SK-N-SH treated with all-trans-retinoic acid at 6 μM for 48 hours (cell line): ENCODE measurements around the gene SCARB2.

Experiments used
- ATAC-seq: fragments of 200-7000 bp; cut with Tn5 transposase; 3 replicates; pipeline ENCODE4 v1.9.1; 2020; ENCODE audit warnings: mild to moderate bottlenecking, moderate library complexity
- ARNTL ChIP-seq: fragments of 450-650 bp; formaldehyde crosslinking; IDR thresholded peaks from 2 replicates; pipeline ENCODE4 v1.5.0; 2020; ENCODE audit warnings: low read depth, mild to moderate bottlenecking, moderate library complexity, borderline replicate concordance
- BACH2 ChIP-seq: fragments of 250-450 bp; sonication (Bioruptor Pico); IDR thresholded peaks from 2 replicates; pipeline ENCODE4 v1.9.0; 2021; ENCODE audit warnings: mild to moderate bottlenecking, borderline replicate concordance
- CSDC2 ChIP-seq: fragments of 250-450 bp; sonication (Bioruptor Pico); IDR thresholded peaks from 2 replicates; pipeline ENCODE4 v1.5.0; 2020; ENCODE audit warnings: mild to moderate bottlenecking, moderate library complexity
- ESRRG ChIP-seq: fragments of 250-450 bp; sonication (Bioruptor Pico); IDR thresholded peaks from 2 replicates; pipeline ENCODE4 v1.6.1; 2021; ENCODE audit warnings: mild to moderate bottlenecking
- GLIS3 ChIP-seq: fragments of 250-450 bp; sonication (Bioruptor Pico); IDR thresholded peaks from 2 replicates; pipeline ENCODE4 v1.5.0; 2020; ENCODE audit warnings: mild to moderate bottlenecking, moderate library complexity
- ISL1 ChIP-seq: fragments of 250-450 bp; sonication (Bioruptor Pico); IDR thresholded peaks from 2 replicates; pipeline ENCODE4 v2.1.2; 2022; ENCODE audit warnings: mild to moderate bottlenecking, moderate library complexity
- OSR1 ChIP-seq: fragments of 250-450 bp; sonication (Bioruptor Pico); IDR thresholded peaks from 2 replicates; pipeline ENCODE4 v1.8.0; 2022; ENCODE audit warnings: moderate library complexity, mild to moderate bottlenecking, inconsistent platforms
- PPARA ChIP-seq: fragments of 250-450 bp; sonication (Bioruptor Pico); IDR thresholded peaks from 2 replicates; pipeline ENCODE4 v1.5.0; 2020; ENCODE audit warnings: mild to moderate bottlenecking, borderline replicate concordance
- RARB ChIP-seq: fragments of 250-450 bp; sonication (Bioruptor Pico); IDR thresholded peaks from 2 replicates; pipeline ENCODE4 v1.8.0; 2021; ENCODE audit warnings: mild to moderate bottlenecking, moderate library complexity
- SNAI2 ChIP-seq: fragments of 250-450 bp; sonication (Bioruptor Pico); IDR thresholded peaks from 2 replicates; pipeline ENCODE4 v1.5.0; 2020; ENCODE audit warnings: mild to moderate bottlenecking, moderate library complexity
- TCF4 ChIP-seq: fragments of 250-450 bp; sonication (Bioruptor Pico); IDR thresholded peaks from 2 replicates; pipeline ENCODE4 v1.8.0; 2021; ENCODE audit warnings: mild to moderate bottlenecking, moderate library complexity, borderline replicate concordance
- TOX ChIP-seq: fragments of 250-450 bp; sonication (Bioruptor Pico); IDR thresholded peaks from 2 replicates; pipeline ENCODE4 v1.8.0; 2021; ENCODE audit warnings: mild to moderate bottlenecking, moderate library complexity, borderline replicate concordance
- ZC3H10 ChIP-seq: fragments of 250-450 bp; sonication (Bioruptor Pico); IDR thresholded peaks from 2 replicates; pipeline ENCODE4 v1.5.1; 2021; ENCODE audit warnings: mild to moderate bottlenecking, moderate library complexity
- ZFP3 ChIP-seq: fragments of 250-450 bp; sonication (Bioruptor Pico); IDR thresholded peaks from 2 replicates; pipeline ENCODE4 v1.5.0; 2020; ENCODE audit warnings: mild to moderate bottlenecking, moderate library complexity
- ZFP30 ChIP-seq: fragments of 450-650 bp; formaldehyde crosslinking; IDR thresholded peaks from 2 replicates; pipeline ENCODE4 v1.5.0; 2022; ENCODE audit warnings: mild to moderate bottlenecking, moderate library complexity
- ZNF565 ChIP-seq: fragments of 450-650 bp; formaldehyde crosslinking; conservative IDR thresholded peaks from 2 replicates; pipeline ENCODE4 v1.5.0; 2020; ENCODE audit warnings: low read depth, mild to moderate bottlenecking, moderate library complexity
- ZNF70 ChIP-seq: fragments of 450-650 bp; formaldehyde crosslinking; IDR thresholded peaks from 2 replicates; pipeline ENCODE4 v1.5.0; 2020; ENCODE audit warnings: mild to moderate bottlenecking, moderate library complexity
- ZNF8 ChIP-seq: fragments of 450-650 bp; formaldehyde crosslinking; IDR thresholded peaks from 2 replicates; pipeline ENCODE4 v1.5.0; 2020; ENCODE audit warnings: mild to moderate bottlenecking, moderate library complexity
- TF ChIP-seq, protein P1 (sequence below): fragments of 250-450 bp; sonication (Bioruptor Pico); IDR thresholded peaks from 2 replicates; pipeline ENCODE4 v1.5.0; 2020; ENCODE audit warnings: mild to moderate bottlenecking, moderate library complexity
- TF ChIP-seq, protein P2 (sequence below): fragments of 250-450 bp; sonication (Bioruptor Pico); IDR thresholded peaks from 2 replicates; pipeline ENCODE4 v1.8.0; 2021; ENCODE audit warnings: low read depth, mild to moderate bottlenecking, moderate library complexity, borderline replicate concordance
- TF ChIP-seq, protein P3 (sequence below): fragments of 250-450 bp; sonication (Bioruptor Pico); IDR thresholded peaks from 2 replicates; pipeline ENCODE4 v1.5.1; 2020; ENCODE audit warnings: low read depth, mild to moderate bottlenecking, moderate library complexity
- TF ChIP-seq, protein P4 (sequence below): fragments of 250-450 bp; sonication (Bioruptor Pico); IDR thresholded peaks from 2 replicates; pipeline ENCODE4 v1.5.1; 2021; ENCODE audit warnings: mild to moderate bottlenecking, moderate library complexity
- TF ChIP-seq, protein P5 (sequence below): fragments of 250-450 bp; sonication (Bioruptor Pico); IDR thresholded peaks from 2 replicates; pipeline ENCODE4 v1.8.0; 2020; ENCODE audit warnings: mild to moderate bottlenecking, moderate library complexity, borderline replicate concordance

Gene SCARB2

DNA sequence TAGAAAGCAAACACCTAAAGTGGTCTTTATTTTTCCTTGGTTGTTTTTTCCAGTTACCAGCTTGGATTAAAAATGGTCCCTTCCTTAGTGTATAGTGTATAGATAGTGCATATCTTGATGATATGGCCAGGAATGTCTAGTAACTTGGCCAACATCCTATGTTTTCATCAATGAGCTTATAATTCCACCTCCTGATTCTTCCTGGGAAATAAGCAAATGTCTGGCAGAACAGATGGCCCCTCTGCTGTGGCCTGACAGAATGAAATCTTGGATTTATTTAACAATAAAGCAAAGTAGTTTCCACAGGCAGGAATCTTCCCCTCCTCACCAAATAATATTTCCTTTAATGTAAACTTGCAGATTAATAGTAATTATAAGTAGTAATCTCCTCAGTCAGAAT is 6.1 kb downstream of the SCARB2 start (continued):
- TF ChIP-seq, protein P1, sequence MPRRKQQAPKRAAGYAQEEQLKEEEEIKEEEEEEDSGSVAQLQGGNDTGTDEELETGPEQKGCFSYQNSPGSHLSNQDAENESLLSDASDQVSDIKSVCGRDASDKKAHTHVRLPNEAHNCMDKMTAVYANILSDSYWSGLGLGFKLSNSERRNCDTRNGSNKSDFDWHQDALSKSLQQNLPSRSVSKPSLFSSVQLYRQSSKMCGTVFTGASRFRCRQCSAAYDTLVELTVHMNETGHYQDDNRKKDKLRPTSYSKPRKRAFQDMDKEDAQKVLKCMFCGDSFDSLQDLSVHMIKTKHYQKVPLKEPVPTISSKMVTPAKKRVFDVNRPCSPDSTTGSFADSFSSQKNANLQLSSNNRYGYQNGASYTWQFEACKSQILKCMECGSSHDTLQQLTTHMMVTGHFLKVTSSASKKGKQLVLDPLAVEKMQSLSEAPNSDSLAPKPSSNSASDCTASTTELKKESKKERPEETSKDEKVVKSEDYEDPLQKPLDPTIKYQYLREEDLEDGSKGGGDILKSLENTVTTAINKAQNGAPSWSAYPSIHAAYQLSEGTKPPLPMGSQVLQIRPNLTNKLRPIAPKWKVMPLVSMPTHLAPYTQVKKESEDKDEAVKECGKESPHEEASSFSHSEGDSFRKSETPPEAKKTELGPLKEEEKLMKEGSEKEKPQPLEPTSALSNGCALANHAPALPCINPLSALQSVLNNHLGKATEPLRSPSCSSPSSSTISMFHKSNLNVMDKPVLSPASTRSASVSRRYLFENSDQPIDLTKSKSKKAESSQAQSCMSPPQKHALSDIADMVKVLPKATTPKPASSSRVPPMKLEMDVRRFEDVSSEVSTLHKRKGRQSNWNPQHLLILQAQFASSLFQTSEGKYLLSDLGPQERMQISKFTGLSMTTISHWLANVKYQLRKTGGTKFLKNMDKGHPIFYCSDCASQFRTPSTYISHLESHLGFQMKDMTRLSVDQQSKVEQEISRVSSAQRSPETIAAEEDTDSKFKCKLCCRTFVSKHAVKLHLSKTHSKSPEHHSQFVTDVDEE (CRISPR knock-in tag), result no peak
- TF ChIP-seq, all 23 proteins: peak for 0

DNA sequence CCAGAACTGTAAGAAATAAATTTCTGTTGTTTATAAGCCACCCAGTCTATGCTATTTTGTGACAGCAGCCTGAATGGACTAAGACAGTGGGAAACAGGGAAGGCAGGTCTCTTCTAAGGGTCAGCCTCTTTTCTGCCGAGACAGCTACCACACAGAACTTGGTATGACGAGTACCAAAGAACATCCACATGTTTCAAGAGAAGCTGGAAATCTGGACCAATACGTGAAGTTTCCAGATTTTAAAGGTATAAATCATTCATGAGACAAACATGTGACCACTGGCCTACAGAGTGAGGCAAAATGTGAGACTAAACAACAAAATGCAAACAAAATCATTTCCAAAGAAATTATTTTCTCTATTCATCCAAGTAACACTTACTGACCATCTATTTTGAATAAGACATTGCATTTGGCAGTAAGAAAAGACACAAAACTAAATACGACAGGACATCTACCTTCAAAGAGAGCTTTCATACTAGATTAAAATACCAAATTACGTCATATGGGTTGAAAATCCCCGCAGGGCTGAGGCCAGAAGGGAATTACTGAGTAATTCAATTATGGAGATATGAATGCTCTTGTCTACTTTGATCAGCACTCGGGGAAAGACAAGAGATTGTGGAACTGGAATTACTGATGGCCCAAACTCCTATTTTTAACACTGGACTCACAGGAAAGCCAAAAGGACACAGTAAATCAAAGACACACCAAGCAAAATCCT is 7.2 kb downstream of the SCARB2 start:
- peak; percentile 65 for ATAC-seq
- TF ChIP-seq ESRRG (peak; percentile 82), TOX (CRISPR knock-in tag) (peak; percentile 69; the same call in 1 of the 2 replicates), ZNF70 (no peak), ZFP3 (CRISPR knock-in tag) (0 out of 2 replicates have a peak, but pooled peaks have one; percentile 55), TCF4 (CRISPR knock-in tag) (no peak; the same call in 1 of the 2 replicates), ZC3H10 (CRISPR knock-in tag) (peak; percentile 99), ZNF8 (CRISPR knock-in tag) (0 out of 2 replicates have a peak, but pooled peaks have one; percentile 58), ARNTL (CRISPR knock-in tag) (no peak), CSDC2 (CRISPR knock-in tag) (peak; percentile 55), OSR1 (CRISPR knock-in tag) (0 out of 2 replicates have a peak, but pooled peaks have one; percentile 51), PPARA (no peak), GLIS3 (CRISPR knock-in tag) (peak; percentile 77), ISL1 (CRISPR knock-in tag) (peak; percentile 99), RARB (CRISPR knock-in tag) (no peak; the same call in 1 of the 2 replicates), ZNF565 (no peak), BACH2 (CRISPR knock-in tag) (no peak), ZFP30 (no peak; the same call in 1 of the 2 replicates), SNAI2 (peak; percentile 98; the same call in 1 of the 2 replicates)
- TF ChIP-seq, protein P2, sequence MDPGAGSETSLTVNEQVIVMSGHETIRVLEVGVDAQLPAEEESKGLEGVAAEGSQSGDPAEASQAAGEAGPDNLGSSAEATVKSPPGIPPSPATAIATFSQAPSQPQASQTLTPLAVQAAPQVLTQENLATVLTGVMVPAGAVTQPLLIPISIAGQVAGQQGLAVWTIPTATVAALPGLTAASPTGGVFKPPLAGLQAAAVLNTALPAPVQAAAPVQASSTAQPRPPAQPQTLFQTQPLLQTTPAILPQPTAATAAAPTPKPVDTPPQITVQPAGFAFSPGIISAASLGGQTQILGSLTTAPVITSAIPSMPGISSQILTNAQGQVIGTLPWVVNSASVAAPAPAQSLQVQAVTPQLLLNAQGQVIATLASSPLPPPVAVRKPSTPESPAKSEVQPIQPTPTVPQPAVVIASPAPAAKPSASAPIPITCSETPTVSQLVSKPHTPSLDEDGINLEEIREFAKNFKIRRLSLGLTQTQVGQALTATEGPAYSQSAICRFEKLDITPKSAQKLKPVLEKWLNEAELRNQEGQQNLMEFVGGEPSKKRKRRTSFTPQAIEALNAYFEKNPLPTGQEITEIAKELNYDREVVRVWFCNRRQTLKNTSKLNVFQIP (CRISPR knock-in tag), result peak; percentile 95; the same call in 1 of the 2 replicates
- TF ChIP-seq, protein P1 (CRISPR knock-in tag), result peak; percentile 85
- TF ChIP-seq, protein P3, sequence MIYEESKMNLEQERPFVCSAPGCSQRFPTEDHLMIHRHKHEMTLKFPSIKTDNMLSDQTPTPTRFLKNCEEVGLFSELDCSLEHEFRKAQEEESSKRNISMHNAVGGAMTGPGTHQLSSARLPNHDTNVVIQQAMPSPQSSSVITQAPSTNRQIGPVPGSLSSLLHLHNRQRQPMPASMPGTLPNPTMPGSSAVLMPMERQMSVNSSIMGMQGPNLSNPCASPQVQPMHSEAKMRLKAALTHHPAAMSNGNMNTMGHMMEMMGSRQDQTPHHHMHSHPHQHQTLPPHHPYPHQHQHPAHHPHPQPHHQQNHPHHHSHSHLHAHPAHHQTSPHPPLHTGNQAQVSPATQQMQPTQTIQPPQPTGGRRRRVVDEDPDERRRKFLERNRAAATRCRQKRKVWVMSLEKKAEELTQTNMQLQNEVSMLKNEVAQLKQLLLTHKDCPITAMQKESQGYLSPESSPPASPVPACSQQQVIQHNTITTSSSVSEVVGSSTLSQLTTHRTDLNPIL (CRISPR knock-in tag), result peak; percentile 98
- TF ChIP-seq, protein P4, sequence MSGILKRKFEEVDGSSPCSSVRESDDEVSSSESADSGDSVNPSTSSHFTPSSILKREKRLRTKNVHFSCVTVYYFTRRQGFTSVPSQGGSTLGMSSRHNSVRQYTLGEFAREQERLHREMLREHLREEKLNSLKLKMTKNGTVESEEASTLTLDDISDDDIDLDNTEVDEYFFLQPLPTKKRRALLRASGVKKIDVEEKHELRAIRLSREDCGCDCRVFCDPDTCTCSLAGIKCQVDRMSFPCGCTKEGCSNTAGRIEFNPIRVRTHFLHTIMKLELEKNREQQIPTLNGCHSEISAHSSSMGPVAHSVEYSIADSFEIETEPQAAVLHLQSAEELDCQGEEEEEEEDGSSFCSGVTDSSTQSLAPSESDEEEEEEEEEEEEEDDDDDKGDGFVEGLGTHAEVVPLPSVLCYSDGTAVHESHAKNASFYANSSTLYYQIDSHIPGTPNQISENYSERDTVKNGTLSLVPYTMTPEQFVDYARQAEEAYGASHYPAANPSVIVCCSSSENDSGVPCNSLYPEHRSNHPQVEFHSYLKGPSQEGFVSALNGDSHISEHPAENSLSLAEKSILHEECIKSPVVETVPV (CRISPR knock-in tag), result peak; percentile 94
- TF ChIP-seq, protein P5, sequence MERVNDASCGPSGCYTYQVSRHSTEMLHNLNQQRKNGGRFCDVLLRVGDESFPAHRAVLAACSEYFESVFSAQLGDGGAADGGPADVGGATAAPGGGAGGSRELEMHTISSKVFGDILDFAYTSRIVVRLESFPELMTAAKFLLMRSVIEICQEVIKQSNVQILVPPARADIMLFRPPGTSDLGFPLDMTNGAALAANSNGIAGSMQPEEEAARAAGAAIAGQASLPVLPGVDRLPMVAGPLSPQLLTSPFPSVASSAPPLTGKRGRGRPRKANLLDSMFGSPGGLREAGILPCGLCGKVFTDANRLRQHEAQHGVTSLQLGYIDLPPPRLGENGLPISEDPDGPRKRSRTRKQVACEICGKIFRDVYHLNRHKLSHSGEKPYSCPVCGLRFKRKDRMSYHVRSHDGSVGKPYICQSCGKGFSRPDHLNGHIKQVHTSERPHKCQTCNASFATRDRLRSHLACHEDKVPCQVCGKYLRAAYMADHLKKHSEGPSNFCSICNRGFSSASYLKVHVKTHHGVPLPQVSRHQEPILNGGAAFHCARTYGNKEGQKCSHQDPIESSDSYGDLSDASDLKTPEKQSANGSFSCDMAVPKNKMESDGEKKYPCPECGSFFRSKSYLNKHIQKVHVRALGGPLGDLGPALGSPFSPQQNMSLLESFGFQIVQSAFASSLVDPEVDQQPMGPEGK (CRISPR knock-in tag), result peak; percentile 88
